ENCODE measurements around the gene ANKS1B. TPM values are rescaled to one million over a fixed set of nuclear protein-coding genes. Genes with fewer than 3 reads are reported as not detected.

The ANKS1B gene
- total RNA-seq, 1 donor from 2014 or later, result 5.6 TPM

- H3K9me3 Mint-ChIP-seq, result no peaks in the 10 kb centered on the region
- no peak for TF ChIP-seq CTCF (conservative IDR thresholded peaks at IDR 0.05)
- no peak overlapping the region for H3K27ac Mint-ChIP-seq (ENCODE audit: unreplicated experiment)
- no peaks in the 10 kb centered on the region for H3K27me3 Mint-ChIP-seq (ENCODE audit: low read depth)
- DNase-seq (ENCODE audit: low read depth, low spot score), result no peak
- H3K36me3 Mint-ChIP-seq (ENCODE audit: low read depth), result peaks cover 2% of the 10 kb centered on the region
- no peak overlapping the region for H3K4me3 Mint-ChIP-seq
- peaks cover 11% of the 10 kb centered on the region for H3K4me1 Mint-ChIP-seq
These were observed 1254.3 kb downstream of the ANKS1B start for GRCh38 chr12:98730412-98730811.

- Mint-ChIP-seq H3K36me3 (ENCODE audit: low read depth) (peaks cover 2% of the 10 kb centered on the region), H3K4me3 (no peak overlapping the region), H3K27me3 (ENCODE audit: low read depth) (no peaks in the 10 kb centered on the region), H3K9me3 (no peaks in the 10 kb centered on the region), H3K27ac (ENCODE audit: unreplicated experiment) (no peak overlapping the region), H3K4me1 (peaks cover 16% of the 10 kb centered on the region)
- no peak for DNase-seq (ENCODE audit: low read depth, low spot score)
- TF ChIP-seq CTCF (conservative IDR thresholded peaks at IDR 0.05), result no peak
These were observed 1257.5 kb downstream of the ANKS1B start for GRCh38 chr12:98727196-98727595.

DNA sequence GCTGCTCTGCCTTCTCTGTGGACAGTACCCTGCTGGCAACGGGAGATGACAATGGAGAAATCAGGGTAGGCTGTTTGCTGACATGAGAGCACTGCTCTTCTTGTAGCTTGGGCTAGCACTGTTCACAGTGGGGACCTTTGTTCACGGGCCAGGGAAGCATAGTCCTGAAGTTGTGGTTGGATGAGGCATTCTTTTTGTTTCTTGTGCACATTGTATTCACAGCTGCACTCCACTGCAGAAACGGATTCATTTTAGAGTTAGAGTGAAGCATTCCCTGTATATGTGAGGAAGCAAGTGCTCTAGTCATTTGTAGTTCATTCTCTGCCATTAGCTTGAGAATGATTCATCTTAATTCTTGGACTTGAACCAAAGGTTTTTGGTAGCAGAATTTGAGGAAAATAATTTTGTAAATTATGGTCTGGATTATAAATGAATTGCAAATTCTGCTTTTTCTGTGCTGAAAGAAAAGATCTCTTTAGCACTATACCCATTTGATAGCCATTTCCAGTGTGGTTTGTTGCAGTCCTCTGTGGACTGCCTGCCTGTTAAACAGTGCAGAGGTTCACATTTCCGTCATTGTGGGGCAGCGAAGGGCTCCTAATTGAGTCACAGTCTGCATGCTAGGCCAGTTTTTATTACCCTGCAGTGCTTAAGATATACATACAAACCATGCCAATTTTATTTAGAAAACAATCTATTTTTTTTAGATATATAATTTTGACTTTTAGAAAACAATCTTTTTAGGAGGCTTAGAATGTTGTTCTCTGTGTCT is 1259.1 kb downstream of the ANKS1B start:
- peak; percentile 63 for TF ChIP-seq CTCF (conservative IDR thresholded peaks at IDR 0.05)
- Mint-ChIP-seq H3K36me3 (ENCODE audit: low read depth) (peaks cover 2% of the 10 kb centered on the region), H3K27me3 (ENCODE audit: low read depth) (no peaks in the 10 kb centered on the region), H3K27ac (ENCODE audit: unreplicated experiment) (peak overlapping the region; percentile 93), H3K4me3 (no peak overlapping the region), H3K9me3 (no peaks in the 10 kb centered on the region), H3K4me1 (peaks cover 16% of the 10 kb centered on the region)
- DNase-seq (ENCODE audit: low read depth, low spot score), result peak; percentile 44

- H3K27me3 Mint-ChIP-seq (ENCODE audit: low read depth), result no peaks in the 10 kb centered on the region
- H3K4me1 Mint-ChIP-seq, result peaks cover 16% of the 10 kb centered on the region
- no peak for DNase-seq (ENCODE audit: low read depth, low spot score)
- peak overlapping the region; percentile 7 for H3K27ac Mint-ChIP-seq (ENCODE audit: unreplicated experiment)
- no peak for TF ChIP-seq CTCF (conservative IDR thresholded peaks at IDR 0.05)
- H3K9me3 Mint-ChIP-seq, result no peaks in the 10 kb centered on the region
- peaks cover 2% of the 10 kb centered on the region for H3K36me3 Mint-ChIP-seq (ENCODE audit: low read depth)
- H3K4me3 Mint-ChIP-seq, result no peak overlapping the region
These were observed 1260.2 kb downstream of the ANKS1B start for GRCh38 chr12:98724384-98725155.

- H3K27me3 Mint-ChIP-seq (ENCODE audit: low read depth), result no peaks in the 10 kb centered on the region
- H3K9me3 Mint-ChIP-seq, result no peaks in the 10 kb centered on the region
- peaks cover 7% of the 10 kb centered on the region for H3K36me3 Mint-ChIP-seq (ENCODE audit: low read depth)
- H3K4me1 Mint-ChIP-seq, result peaks cover 14% of the 10 kb centered on the region
- H3K4me3 Mint-ChIP-seq, result no peak overlapping the region
- no peak for TF ChIP-seq CTCF (conservative IDR thresholded peaks at IDR 0.05)
- peak overlapping the region; percentile 78 for H3K27ac Mint-ChIP-seq (ENCODE audit: unreplicated experiment)
- no peak for DNase-seq (ENCODE audit: low read depth, low spot score)
These were observed 1263.5 kb downstream of the ANKS1B start for GRCh38 chr12:98721204-98721702.
